ENCODE measurements around the gene GMEB1.

DNA sequence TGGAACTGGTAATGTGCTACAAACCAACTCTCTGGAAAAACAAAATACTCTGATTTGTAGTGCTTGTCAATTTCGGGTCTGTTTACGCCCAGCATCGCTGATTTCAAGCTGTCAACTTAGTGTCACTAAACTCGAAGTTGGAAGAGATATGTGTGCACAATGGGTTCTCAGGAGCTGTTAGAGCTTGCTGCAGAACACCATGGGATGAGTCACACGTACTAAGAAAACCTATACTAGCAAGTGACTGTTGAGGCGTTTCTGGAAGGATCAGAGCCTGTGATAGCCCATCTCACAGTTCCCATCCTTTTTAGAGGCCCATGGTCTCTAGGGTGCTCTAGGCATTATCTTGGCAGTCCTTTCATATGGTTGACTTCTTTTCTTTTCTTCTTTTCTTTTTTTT lies 14.3 kb downstream of the GMEB1 start:
- TF ChIP-seq, protein P1, sequence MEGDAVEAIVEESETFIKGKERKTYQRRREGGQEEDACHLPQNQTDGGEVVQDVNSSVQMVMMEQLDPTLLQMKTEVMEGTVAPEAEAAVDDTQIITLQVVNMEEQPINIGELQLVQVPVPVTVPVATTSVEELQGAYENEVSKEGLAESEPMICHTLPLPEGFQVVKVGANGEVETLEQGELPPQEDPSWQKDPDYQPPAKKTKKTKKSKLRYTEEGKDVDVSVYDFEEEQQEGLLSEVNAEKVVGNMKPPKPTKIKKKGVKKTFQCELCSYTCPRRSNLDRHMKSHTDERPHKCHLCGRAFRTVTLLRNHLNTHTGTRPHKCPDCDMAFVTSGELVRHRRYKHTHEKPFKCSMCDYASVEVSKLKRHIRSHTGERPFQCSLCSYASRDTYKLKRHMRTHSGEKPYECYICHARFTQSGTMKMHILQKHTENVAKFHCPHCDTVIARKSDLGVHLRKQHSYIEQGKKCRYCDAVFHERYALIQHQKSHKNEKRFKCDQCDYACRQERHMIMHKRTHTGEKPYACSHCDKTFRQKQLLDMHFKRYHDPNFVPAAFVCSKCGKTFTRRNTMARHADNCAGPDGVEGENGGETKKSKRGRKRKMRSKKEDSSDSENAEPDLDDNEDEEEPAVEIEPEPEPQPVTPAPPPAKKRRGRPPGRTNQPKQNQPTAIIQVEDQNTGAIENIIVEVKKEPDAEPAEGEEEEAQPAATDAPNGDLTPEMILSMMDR (IDR thresholded peaks at IDR 0.05; ENCODE audit: insufficient read depth, low read depth, low read length), result no peak
- TF ChIP-seq EZH2 (IDR thresholded peaks at IDR 0.05; ENCODE audit: insufficient read depth, low read length), result no peak
